ENCODE data around the gene UTP4.
"Not testable (repeated sequence)": the region's sequence is repeated elsewhere in the genome, so short reads cannot be mapped to it uniquely, and the experiment has no call there.

The UTP4 gene

GRCh38 chr16:69131839-69132423, 518 bp upstream of the UTP4 start:
- peak; percentile 43 to 44 for DNase-seq

GRCh38 chr16:69133373-69133954, 1.0 kb downstream of the UTP4 start:
- no peak for DNase-seq

- DNase-seq = no peak
These were observed 6.2 kb downstream of the UTP4 start for GRCh38 chr16:69138608-69139007.

- DNase-seq = not testable (repeated sequence)
These were observed 7.0 kb downstream of the UTP4 start for GRCh38 chr16:69139464-69139863.

- DNase-seq = no peak
These were observed 8.6 kb downstream of the UTP4 start for GRCh38 chr16:69141014-69141413.

- no peak for DNase-seq
These were observed 9.5 kb downstream of the UTP4 start for GRCh38 chr16:69141936-69142335.

GRCh38 chr16:69143116-69143515, 10.7 kb downstream of the UTP4 start:
- DNase-seq = no peak

GRCh38 chr16:69145658-69146057, 13.2 kb downstream of the UTP4 start:
- DNase-seq = no peak

GRCh38 chr16:69149621-69150020, 17.2 kb downstream of the UTP4 start:
- not testable (repeated sequence) for DNase-seq

GRCh38 chr16:69150146-69150865, 17.9 kb downstream of the UTP4 start:
- DNase-seq = peak; percentile 78

- peak; percentile 60 to 71 for DNase-seq
These were observed 24.7 kb downstream of the UTP4 start for GRCh38 chr16:69157196-69157595.

- DNase-seq = no peak
These were observed 27.7 kb downstream of the UTP4 start for GRCh38 chr16:69160192-69160591.

- no peak for DNase-seq
These were observed 33.1 kb downstream of the UTP4 start for GRCh38 chr16:69165584-69165983.

- peak; percentile 55 to 83 for DNase-seq
These were observed 33.9 kb downstream of the UTP4 start for GRCh38 chr16:69166221-69166833.

GRCh38 chr16:69166946-69167930, 34.8 kb downstream of the UTP4 start:
- DNase-seq = no peak

- DNase-seq = no peak
These were observed 36.6 kb downstream of the UTP4 start for GRCh38 chr16:69169051-69169450.

- DNase-seq = no peak
These were observed 37.3 kb downstream of the UTP4 start for GRCh38 chr16:69169607-69170352.

GRCh38 chr16:69171325-69172084, 39.1 kb downstream of the UTP4 start:
- DNase-seq = peak; percentile 62 to 86

- DNase-seq = no peak
These were observed 43.8 kb downstream of the UTP4 start for GRCh38 chr16:69176033-69176800.

Measured in inflammatory macrophage (primary cell).